ENCODE data around the gene XRCC4.

XRCC4 gene

DNA sequence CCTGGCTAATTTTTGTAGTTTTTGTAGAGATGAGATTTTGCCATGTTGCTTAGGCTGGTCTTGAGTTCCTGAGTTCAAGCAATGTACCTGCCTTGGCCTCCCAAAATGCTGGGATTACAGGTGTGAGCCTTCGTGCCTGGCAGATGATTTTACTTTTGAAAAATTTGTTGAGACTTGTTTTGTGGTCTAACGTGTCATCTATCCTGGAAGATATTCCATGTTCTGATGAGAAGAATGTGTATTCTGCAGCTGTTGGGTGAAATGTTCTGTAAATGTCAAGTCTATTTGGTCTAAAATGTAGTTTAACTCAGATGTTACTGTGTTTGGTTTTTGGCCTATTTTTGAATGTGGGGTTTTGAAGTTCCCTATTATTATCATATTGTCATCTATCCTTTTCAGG is 145.6 kb downstream of the XRCC4 start:
- DNase-seq (ENCODE audit: low spot score), result no peak
- H3K4me3 ChIP-seq, result no peak overlapping the region
- TF ChIP-seq, protein P1, sequence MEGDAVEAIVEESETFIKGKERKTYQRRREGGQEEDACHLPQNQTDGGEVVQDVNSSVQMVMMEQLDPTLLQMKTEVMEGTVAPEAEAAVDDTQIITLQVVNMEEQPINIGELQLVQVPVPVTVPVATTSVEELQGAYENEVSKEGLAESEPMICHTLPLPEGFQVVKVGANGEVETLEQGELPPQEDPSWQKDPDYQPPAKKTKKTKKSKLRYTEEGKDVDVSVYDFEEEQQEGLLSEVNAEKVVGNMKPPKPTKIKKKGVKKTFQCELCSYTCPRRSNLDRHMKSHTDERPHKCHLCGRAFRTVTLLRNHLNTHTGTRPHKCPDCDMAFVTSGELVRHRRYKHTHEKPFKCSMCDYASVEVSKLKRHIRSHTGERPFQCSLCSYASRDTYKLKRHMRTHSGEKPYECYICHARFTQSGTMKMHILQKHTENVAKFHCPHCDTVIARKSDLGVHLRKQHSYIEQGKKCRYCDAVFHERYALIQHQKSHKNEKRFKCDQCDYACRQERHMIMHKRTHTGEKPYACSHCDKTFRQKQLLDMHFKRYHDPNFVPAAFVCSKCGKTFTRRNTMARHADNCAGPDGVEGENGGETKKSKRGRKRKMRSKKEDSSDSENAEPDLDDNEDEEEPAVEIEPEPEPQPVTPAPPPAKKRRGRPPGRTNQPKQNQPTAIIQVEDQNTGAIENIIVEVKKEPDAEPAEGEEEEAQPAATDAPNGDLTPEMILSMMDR (IDR thresholded peaks at IDR 0.05), result no peak
- no peak overlapping the region for H3K27ac ChIP-seq

GRCh38 chr5:83227611-83228010 is 150.3 kb downstream of the XRCC4 start:
- Histone ChIP-seq H3K4me3 (no peak overlapping the region), H3K27ac (no peak overlapping the region)
- TF ChIP-seq, protein P1 (IDR thresholded peaks at IDR 0.05), result no peak
- no peak for DNase-seq (ENCODE audit: low spot score)

DNA sequence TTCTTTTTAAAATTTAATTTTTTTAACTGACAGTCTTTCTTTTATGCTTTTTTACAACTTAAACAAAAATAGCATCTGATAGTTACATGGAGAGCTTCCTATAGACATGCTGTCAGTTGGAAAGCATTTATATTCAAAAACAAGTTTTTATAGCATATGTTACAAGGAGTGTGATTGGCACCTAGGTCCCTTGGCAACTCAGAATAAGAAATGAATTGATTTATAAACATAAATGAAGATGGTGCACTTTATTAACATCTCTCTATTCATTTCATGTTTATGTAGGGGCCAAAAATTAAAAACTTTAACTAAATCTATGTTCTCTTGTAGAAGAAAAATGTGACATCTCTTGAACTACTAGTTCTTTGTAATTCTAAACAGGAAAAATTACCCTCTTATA is 153.2 kb downstream of the XRCC4 start:
- DNase-seq (ENCODE audit: low spot score), result no peak
- no peak overlapping the region for H3K4me3 ChIP-seq
- TF ChIP-seq, protein P1 (IDR thresholded peaks at IDR 0.05), result no peak
- H3K27ac ChIP-seq, result no peak overlapping the region

- Histone ChIP-seq H3K4me3 (no peak overlapping the region), H3K27ac (no peak overlapping the region)
- TF ChIP-seq, protein P1 (IDR thresholded peaks at IDR 0.05), result no peak
- no peak for DNase-seq (ENCODE audit: low spot score)
Observed at GRCh38 chr5:83244516-83244915, 167.2 kb downstream of the XRCC4 start.

- no peak overlapping the region for H3K4me3 ChIP-seq
- no peak for DNase-seq (ENCODE audit: low spot score)
- TF ChIP-seq, protein P1 (IDR thresholded peaks at IDR 0.05), result no peak
- H3K27ac ChIP-seq, result no peak overlapping the region
Observed at GRCh38 chr5:83245037-83245436, 167.7 kb downstream of the XRCC4 start.

GRCh38 chr5:83246071-83246470 is 168.7 kb downstream of the XRCC4 start:
- H3K27ac ChIP-seq, result no peak overlapping the region
- no peak overlapping the region for H3K4me3 ChIP-seq
- TF ChIP-seq, protein P1 (IDR thresholded peaks at IDR 0.05), result no peak
- DNase-seq (ENCODE audit: low spot score), result no peak

DNA sequence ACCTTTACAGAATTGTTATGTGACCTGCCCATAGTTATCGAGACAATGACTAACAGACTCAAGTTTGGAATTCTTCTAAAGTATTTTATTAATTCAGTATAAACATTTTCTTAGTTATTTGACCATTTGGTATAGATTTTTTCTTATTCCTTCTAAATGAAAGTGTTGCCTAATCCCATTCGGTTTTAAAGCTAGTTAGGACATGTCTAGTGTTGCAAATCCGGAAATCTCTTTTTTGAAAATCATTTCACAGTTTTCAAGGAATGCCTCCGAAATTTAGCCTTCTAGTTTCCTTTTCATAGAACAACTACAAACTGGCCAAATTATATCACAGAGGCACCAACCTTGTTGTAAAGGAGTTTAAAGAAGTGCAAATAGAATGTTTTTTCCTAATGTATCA is 171.8 kb downstream of the XRCC4 start:
- no peak overlapping the region for H3K27ac ChIP-seq
- no peak overlapping the region for H3K4me3 ChIP-seq
- no peak for DNase-seq (ENCODE audit: low spot score)
- TF ChIP-seq, protein P1 (IDR thresholded peaks at IDR 0.05), result no peak
